Caco-2 (cell line): Measurements from ENCODE around the gene CST2. TPM values are rescaled to one million over a fixed set of nuclear protein-coding genes. Genes with fewer than 3 reads are reported as not detected.

Source experiments
- BruUV-seq: library from RNA; stranded (reverse); fragments of 400-500 nt; replicated peaks from 2 replicates; lab custom pipeline; 2021; lab: Mats Ljungman, UMichigan
- CTCF ChIA-PET: fragments of 300-600 bp; sonication (Branson Sonifier 250); formaldehyde crosslinking; loops from one replicate; lab custom pipeline; 2022; ENCODE audit warnings: antibody characterized with exemption; lab: Charles Lee
- POLR2A ChIA-PET: fragments of 300-600 bp; sonication (Branson Sonifier 250); formaldehyde crosslinking; loops from one replicate; lab custom pipeline; 2022; ENCODE audit warnings: antibody characterized with exemption; lab: Charles Lee
- DNase-seq, 2 experiments: peaks; one replicate each; pipeline versions ENCODE4 v3.0.0 to v3.0.0-alpha.2; 2020 to 2022
- H3K27me3 ChIP-seq: replicated peaks from 2 replicates; pipeline ENCODE4 v1.6.0; 2011; ENCODE audit warnings: low read length; ENCODE audit not compliant: control insufficient read depth, insufficient read depth
- H3K36me3 ChIP-seq: 2 replicates; pipeline ENCODE4 v1.5.1; 2011; ENCODE audit warnings: low read length; ENCODE audit not compliant: control insufficient read depth, insufficient read depth
- H3K4me1 ChIP-seq: fragments of 250-450 bp; sonication (Bioruptor Pico); 2 replicates; pipeline ENCODE4 v1.5.1; 2020; ENCODE audit warnings: mild to moderate bottlenecking
- H3K4me3 ChIP-seq: 2 replicates; pipeline ENCODE4 v1.5.1; 2011; ENCODE audit warnings: low read depth, mild to moderate bottlenecking, control low read depth, low read length
- H3K9me3 ChIP-seq: fragments of 250-450 bp; sonication (Bioruptor Pico); 2 replicates; pipeline ENCODE4 v1.5.1; 2020; ENCODE audit warnings: mild to moderate bottlenecking, moderate library complexity
- H3K27ac Mint-ChIP-seq: one replicate; pipeline ENCODE4 v1.8.0; 2022; ENCODE audit warnings: mixed read lengths; ENCODE audit not compliant: unreplicated experiment
- H3K27me3 Mint-ChIP-seq: one replicate; pipeline ENCODE4 v1.8.0; 2022; ENCODE audit warnings: mixed read lengths; ENCODE audit not compliant: insufficient read depth, unreplicated experiment
- H3K36me3 Mint-ChIP-seq: one replicate; pipeline ENCODE4 v1.8.0; 2022; ENCODE audit warnings: mild to moderate bottlenecking, mixed read lengths; ENCODE audit not compliant: insufficient read depth, unreplicated experiment
- H3K4me1 Mint-ChIP-seq: one replicate; pipeline ENCODE4 v1.8.0; 2022; ENCODE audit warnings: low read depth, mixed read lengths; ENCODE audit not compliant: unreplicated experiment
- H3K4me3 Mint-ChIP-seq: one replicate; pipeline ENCODE4 v1.8.0; 2022; ENCODE audit warnings: mild to moderate bottlenecking, moderate library complexity, mixed read lengths; ENCODE audit not compliant: unreplicated experiment
- H3K9me3 Mint-ChIP-seq: one replicate; pipeline ENCODE4 v1.8.0; 2022; ENCODE audit warnings: mixed read lengths; ENCODE audit not compliant: unreplicated experiment
- intact Hi-C: fragments of 100-400 bp; cut with micrococcal nuclease; formaldehyde crosslinking; loops from one replicate; pipeline ENCODE4 v1.10.0; 2022; ENCODE audit not compliant: unreplicated experiment
- total RNA-seq: library from RNA; stranded (reverse); gene quantifications from 2 replicates; pipeline ENCODE4 v1.2.3, GENCODE V29; 2022
- TF ChIP-seq, protein P1 (sequence below), 2 experiments: fragments of 200-600 bp in 1 of 2; IDR thresholded peaks; 1 replicate in 1 of 2; 2 replicates in 1 of 2; pipeline versions ENCODE4 v1.5.1 to v1.8.0; 2011 to 2022; ENCODE audit warnings: antibody characterized with exemption in 1 of 2, control low read depth in 1 of 2, inconsistent platforms in 1 of 2, low read depth in 1 of 2, low read length in 1 of 2, mild to moderate bottlenecking in 1 of 2, moderate library complexity in 1 of 2; ENCODE audit not compliant: insufficient read depth in 1 of 2, severe bottlenecking in 1 of 2, unreplicated experiment in 1 of 2

The CST2 gene
- total RNA-seq, 1 experiment from 2014 or later, result not detected

DNA sequence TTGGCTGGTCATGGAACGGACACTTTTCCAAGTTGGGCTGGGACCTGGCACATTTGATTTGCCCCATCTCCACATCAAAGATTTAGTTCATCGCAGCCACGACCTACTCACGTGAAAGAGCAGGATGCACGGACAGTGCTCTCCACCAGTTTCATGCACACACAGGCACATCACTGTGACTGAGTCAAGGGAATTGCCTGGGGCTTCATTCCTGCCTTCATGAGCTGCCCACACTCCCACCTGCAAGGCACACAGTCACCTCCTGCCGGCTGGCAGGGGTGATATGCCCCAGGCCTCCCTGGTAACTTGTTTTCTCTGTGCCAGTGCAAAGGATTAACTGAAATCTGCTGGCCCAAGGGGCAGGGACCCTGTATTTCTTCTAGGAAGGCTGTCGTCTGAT, 52.4 kb downstream of the CST2 start:
- CTCF ChIA-PET, result no interaction called here
- H3K27ac Mint-ChIP-seq, result no peak overlapping the region

More for the DNA sequence above, 52.4 kb downstream of the CST2 start:
- H3K4me3 ChIP-seq, result no peak overlapping the region
- no TSS peak for BruUV-seq
- POLR2A ChIA-PET, result no interaction called here
- no peak for DNase-seq
- no peaks in the 10 kb centered on the region for H3K4me1 Mint-ChIP-seq
- intact Hi-C loops, result no loop called here
- H3K27me3 Mint-ChIP-seq, result no peaks in the 10 kb centered on the region
- H3K36me3 Mint-ChIP-seq, result no peaks in the 10 kb centered on the region
- H3K9me3 ChIP-seq, result no peaks in the 10 kb centered on the region
- H3K9me3 Mint-ChIP-seq, result no peaks in the 10 kb centered on the region
- TF ChIP-seq, protein P1, sequence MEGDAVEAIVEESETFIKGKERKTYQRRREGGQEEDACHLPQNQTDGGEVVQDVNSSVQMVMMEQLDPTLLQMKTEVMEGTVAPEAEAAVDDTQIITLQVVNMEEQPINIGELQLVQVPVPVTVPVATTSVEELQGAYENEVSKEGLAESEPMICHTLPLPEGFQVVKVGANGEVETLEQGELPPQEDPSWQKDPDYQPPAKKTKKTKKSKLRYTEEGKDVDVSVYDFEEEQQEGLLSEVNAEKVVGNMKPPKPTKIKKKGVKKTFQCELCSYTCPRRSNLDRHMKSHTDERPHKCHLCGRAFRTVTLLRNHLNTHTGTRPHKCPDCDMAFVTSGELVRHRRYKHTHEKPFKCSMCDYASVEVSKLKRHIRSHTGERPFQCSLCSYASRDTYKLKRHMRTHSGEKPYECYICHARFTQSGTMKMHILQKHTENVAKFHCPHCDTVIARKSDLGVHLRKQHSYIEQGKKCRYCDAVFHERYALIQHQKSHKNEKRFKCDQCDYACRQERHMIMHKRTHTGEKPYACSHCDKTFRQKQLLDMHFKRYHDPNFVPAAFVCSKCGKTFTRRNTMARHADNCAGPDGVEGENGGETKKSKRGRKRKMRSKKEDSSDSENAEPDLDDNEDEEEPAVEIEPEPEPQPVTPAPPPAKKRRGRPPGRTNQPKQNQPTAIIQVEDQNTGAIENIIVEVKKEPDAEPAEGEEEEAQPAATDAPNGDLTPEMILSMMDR (IDR thresholded peaks at IDR 0.05; ENCODE audit: insufficient read depth in 1 of 2, low read depth in 1 of 2, low read length in 1 of 2, severe bottlenecking in 1 of 2, unreplicated experiment in 1 of 2), result no peak
- H3K4me3 Mint-ChIP-seq, result no peak overlapping the region
- H3K36me3 ChIP-seq, result no peaks in the 10 kb centered on the region
- no peaks in the 10 kb centered on the region for H3K27me3 ChIP-seq
- no peaks in the 10 kb centered on the region for H3K4me1 ChIP-seq

Other genes starting within 250 kb of the CST2 start
- not detected in 2 replicates for gene CST9, start 220.8 kb downstream of the CST2 start, total RNA-seq
- 704 and 777 TPM in 2 replicates for gene CST3, start 188.8 kb downstream of the CST2 start, total RNA-seq
- gene CST4, start 137.7 kb downstream of the CST2 start, total RNA-seq, result 2.7 and 4.2 TPM in 2 replicates
- 319 and 499 TPM in 2 replicates for gene CST1, start 75.8 kb downstream of the CST2 start, total RNA-seq
- not detected in 2 replicates for gene CST5, start 53.0 kb upstream of the CST2 start, total RNA-seq
- 0.68 and 1.3 TPM in 2 replicates for gene GGTLC1, start 162.1 kb upstream of the CST2 start, total RNA-seq